GM21529 (cell line): ENCODE results near the gene STX10.
"Not testable (repeated sequence)": the region's sequence is repeated elsewhere in the genome, so short reads cannot be mapped to it uniquely, and the experiment has no call there.

ENCODE experiments used
- ATAC-seq: cut with Tn5 transposase; IDR thresholded peaks from one replicate; pipeline ENCODE4 v1.9.1; 2021; ENCODE audit not compliant: unreplicated experiment

Gene STX10

DNA sequence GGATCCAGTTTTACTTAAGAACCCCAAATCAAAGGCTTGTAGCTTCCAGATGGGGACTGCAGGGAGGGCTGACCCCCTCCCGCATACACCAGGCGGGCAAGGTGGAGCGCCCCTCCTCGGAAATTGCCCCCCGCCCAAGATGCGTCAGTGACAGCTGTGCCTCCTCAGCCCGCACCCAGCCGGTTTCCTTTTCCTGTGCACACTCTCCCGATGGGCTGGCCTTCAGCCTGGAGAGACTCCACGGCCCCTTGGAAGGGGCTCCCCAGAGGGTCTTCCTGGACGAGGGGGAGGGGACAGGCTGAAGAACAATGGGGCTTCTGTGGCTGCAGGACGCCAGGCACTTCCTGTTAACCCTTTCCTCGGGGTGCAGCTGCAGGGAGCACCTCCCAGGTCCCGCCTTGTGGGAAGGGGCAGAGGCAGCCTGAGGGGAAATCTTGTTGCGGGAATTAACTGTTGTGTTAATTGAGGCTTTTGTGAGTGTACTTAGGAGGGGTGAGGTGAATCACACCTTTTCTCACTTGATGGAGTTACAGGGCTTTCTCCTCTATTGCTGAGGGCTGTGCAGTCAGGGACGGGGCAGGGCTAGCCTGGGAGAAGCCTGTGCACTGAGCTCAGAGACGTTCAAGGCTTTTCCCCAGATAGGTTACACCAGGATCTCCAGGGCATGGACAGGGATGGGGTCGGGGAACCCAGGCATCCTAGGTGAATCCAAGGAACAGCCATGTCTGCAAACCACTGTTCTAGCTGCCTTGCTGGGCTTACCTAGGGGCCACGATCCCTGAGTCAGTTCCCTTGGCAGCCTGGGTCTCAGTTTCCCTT, 14.4 kb upstream of the STX10 start:
- no peak for ATAC-seq

DNA sequence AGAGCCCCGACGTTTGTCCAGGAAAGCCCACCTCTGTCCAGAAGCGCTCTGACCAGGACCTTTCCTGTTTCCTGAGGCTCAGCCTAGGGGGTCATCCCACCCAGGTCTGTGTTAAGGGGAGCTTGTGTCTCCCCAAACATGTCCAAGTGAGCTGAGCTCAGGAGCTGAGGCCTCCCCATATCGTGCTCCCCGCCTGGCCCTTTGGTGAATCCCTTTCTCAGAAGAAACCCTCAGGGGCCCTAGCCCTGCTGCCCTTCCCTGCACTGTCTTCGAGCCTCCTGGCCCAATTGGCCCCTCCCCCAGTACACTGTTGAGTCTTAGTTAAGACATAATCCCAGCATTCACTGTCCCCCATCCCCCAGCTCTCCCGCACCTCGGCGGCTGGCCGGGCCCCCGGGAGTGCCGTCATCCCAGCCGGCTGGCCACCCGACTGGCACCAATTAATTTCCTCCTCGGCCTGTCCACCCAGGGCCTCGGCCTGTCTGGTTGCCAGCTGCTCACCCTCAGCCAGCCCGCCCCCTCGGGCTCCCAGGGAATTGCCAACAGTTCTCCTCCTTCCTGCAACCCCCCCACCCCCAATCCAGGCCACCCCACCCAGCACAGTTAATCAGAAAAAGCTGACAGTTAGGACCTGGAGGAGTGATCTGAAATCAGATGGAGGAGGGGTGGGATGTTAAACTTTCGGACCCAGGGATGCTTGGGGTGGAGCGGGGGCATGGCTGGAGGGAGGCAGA, 13.6 kb upstream of the STX10 start:
- no peak for ATAC-seq

DNA sequence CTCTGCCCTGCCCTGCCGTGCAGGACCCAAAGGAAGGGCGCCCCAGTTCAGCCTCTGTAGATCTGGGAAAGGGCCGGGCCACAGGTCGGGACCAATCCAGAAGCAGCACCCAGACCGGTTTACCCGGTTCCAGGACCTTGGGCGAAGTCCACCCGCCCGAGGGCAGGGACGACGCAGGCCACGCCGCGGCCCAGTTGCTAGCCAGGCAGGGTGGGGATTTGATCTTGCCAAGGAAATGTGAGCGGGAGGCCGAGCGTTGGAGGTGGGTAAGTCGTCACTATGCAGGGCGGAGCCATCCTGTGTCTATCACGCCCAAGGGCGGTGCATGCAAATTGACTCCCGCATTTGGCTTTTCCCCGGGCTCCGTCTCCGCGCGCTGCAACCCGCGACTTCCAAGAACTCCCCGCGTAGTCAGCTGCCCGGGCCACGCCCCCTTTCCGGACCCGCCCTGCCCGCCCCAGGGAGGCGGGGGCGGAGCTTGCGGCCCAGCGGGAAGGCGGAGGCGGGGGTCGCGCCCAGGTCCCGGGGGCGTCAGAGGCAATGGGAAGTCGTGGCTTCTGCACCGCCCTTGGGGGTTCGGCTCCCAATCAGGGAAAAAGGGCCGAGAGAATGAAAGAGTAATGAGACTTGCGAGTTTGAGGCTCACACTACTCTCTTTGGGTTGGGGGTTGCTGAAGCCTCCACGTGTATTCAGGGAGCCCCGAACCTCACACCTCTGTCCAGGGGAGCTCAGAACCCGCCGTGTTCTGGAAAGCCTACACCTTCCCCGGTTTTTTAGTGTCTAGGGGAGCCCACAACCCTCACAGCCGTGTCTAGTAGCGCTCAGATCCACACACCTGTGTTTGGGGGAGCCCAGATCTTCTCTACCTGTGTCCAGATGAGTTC, 12.8 kb upstream of the STX10 start:
- ATAC-seq: peak; percentile 54

DNA sequence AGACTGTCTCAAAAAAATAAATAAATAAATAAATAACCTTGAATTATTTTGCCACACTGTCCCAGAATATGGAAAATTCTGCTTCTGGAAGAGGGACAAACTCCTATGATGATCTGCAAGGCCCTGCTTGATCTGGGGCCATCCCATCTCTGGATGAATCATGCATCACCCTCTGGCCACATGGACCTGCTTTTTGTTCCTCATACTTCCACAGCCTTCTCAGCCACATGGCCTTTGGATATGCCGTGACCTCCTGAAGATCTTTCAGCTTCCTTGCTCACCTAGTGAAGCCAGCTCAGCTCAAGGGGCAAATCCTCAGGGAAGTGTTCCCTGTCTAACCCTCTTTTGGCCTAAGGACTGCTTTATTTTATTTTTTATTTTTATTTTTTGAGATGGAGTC, 10.4 kb upstream of the STX10 start:
- no peak for ATAC-seq

DNA sequence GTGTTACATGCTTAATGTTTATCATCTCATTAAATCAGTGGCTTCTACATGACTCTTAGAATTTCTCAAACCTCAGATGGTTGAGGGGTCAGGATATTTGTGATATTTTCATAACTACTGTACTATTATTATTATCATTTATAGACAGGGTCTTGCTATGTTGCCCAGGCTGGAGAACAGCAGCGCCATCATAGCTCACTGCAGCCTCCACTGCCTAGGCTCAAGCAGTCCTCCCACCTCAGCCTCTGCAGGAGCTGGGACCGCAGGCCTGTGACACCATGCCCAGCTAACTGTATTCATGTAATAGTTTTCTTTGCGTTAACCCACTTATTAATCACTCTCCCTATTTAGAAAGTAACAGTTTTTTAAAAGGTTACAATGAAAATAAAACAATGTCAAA, 9.5 kb upstream of the STX10 start:
- no peak for ATAC-seq

DNA sequence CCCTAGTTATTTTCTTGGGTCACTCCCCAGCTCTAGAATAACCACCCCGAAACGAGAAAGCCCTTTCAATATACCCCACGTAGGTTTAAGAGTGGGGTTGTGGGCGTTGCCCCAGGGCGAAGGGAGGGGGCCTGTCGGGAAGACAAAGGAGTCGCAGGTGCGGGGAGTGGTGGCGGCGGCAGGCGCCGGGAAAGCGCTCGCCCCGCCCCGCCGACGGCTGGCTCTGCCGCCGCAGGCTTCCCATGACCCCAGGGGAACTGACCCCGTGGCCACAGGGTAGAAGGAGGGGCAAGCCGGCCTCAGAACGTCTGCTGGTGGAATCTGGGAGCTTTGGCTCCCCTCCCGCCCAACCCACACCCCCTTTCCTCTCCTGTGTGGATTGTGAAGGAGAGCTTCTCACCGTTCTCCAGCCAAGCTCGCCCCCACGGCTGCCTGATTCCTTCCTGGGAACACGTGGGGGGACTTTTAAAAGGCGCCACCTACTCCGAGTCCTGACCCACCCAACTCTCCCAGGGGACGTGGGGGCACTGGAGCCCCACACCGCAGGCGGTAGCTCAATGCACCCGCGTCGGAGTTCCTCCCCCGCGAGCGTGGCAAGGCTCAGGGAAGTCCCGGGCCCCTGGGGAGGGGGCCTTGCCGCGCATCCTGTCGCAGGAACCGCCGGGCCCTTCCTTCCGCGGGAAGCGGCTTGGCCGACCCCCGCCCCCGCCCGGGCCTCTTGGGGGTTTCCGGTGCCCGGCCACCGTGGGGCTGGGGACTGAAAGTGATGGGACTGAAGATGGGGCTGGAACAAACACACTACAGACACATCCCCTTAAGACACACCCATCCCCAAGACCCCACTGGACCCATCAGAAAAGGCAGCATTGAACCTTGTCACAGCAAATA, 5.5 kb upstream of the STX10 start:
- no peak for ATAC-seq

DNA sequence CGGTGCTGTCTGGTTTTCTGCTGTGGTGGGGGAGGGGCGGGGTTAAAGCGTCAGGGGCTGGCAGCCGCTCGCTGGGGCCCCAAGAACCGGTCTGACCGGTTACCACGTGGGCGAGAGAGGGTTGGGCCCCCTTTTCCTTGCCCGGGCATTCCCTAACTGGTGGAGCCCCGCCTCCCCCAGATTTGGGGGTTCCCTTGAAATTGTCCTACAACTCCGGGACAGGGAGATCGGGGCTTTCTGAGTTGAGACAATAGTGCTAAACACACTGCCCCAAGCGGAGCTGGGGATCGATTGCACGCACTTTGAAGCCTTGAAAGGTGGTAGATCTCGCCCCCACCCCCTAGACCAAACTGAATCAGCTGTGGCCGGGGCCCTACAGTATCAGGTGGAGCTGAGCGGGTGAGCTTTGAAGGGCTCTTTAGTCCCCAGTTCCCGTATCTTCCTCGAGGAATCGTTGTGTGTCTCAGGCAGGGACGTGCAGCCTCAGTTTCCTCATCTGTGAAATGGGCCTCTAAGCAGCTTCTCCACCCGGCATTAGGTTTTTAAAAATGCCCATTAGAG, 4.8 kb upstream of the STX10 start:
- no peak for ATAC-seq

DNA sequence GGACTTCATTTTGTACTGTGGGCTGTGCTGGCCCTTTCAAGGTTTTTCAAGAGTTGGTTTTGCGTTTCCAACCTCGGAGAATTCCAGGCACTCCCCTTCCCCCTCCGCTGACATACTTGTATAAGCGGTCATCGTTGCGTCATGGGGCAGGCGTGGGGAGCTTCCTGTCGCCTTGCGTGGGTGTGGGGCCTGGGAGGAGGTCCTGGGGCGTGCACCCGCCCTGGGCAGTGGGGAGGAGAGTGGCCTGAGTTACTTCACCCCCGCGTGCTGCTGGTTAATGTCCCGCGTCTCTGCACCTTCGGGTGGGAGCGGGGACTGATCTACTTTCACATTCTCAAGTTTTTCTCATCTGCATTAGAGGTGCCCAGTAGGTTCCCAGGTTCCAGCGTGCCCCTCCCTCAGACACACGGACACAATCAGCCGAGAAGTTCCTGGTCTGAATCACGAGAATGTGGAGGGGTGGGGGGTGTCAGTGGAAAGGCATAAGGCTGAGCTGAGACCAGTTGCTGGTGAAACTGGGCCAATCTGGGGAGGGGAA, 4.1 kb upstream of the STX10 start:
- ATAC-seq: no peak

DNA sequence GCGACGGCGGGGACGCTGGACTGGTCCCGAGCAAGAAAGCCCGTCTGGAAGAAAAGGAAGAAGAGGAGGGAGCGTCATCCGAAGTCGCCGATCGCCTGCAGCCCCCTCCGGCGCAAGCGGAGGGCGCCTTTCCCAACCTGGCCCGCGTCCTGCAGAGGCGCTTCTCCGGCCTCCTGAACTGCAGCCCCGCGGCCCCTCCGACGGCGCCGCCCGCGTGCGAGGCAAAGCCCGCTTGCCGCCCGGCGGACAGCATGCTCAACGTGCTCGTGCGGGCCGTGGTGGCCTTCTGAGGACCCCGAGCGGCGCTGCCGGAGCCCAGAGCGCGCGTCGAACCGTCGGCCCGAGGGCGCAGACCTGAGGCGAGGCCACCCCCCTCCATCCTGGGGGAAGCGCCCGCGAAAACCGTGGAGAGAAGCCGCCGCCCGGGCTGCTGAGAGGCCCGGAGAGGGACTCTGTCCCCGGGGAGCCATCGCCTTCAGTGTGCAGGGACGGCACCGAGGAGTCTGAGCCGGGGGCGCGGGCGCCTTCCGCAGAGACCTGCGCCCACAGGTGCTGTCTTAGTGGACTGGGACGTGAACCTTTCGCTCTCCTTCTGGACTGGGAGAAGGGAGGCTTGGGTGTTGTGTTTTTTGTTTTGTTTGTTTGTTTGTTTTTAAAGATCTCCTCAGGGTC, 3.5 kb upstream of the STX10 start:
- no peak for ATAC-seq

DNA sequence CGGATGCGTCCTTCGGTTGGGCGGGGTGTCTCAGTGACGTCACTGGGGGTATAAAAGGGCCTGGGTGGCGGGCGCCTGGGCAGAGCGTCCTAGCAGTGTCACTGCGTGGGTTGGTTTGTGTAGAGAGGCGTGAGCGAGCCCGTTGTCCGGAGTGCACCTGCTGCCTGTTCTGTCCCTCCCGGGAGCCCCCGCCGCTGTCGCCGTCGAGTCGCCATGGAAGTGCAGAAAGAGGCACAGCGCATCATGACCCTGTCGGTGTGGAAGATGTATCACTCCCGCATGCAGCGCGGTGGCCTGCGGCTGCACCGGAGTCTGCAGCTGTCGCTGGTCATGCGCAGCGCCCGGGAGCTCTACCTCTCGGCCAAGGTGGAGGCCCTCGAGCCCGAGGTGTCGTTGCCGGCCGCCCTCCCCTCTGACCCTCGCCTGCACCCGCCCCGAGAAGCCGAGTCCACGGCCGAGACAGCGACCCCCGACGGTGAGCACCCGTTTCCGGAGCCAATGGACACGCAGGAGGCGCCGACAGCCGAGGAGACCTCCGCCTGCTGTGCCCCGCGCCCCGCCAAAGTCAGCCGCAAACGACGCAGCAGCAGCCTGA, 2.9 kb upstream of the STX10 start:
- ATAC-seq: peak; percentile 23

DNA sequence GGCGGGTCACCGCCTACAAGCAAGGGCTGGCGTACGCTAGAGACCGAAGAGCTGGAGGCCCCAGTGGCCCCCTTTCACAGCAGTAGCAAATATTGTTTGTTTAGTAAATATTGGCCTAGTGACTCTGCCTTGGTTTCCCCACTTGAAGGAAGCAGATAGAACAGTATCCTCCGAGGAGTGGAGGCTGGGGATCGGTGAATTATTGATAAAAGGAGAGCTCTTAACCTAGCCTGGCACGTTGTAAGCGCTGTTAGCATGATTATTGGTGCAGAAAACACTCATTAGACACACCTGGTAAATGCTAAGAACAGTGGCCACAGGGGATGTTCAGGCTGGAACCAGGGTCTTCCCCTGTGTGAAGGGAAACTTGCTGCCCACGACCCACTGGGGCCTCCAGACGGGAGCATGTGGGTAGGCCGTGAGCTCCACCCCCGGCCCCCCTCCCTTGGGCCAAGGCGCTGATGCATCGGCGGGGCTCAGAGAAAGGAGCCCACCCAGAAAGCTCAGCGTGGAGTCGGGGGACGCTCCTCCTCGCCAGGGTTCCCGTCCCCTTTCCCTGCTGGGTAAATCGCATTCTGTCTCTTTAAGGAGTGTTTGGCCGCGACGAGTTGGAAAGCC, 2.3 kb upstream of the STX10 start:
- no peak for ATAC-seq

DNA sequence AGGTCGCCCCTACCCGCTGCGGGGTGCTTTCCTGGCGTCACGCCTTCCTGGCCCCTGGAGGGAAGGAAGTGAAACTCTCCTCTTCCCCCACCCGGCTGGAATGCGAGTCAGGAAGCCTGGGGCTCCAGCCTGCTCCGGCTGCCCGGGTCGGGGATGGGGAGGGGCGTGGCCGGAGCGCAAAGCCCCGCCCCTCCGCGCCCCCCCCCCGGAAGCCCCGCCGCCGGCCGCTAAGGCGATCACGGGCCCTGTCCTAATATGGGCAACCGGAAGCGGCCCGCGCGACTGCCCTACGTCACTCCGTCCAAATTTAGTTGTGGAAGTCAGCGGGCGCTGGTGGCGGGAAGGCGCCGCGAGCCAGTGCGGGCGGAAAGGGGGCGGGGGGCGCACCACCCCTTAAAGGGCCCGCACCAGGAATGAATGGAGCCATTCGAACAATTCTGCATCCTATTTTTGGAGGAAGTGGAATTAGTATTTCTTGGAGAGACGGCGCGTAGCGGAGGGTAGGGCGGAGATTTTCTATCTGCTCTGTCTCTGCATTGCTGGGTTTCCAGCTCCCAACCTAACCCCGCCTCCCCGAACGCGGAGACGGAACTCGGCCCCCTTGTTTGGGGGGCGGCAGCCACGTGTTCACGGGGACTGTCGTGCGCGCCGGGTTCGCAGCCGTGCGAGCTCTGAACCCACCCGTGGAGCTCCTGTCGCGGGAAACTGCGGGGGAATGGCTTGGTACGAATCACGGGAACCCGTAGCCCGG, 1.6 kb upstream of the STX10 start:
- ATAC-seq: peak; percentile 32

DNA sequence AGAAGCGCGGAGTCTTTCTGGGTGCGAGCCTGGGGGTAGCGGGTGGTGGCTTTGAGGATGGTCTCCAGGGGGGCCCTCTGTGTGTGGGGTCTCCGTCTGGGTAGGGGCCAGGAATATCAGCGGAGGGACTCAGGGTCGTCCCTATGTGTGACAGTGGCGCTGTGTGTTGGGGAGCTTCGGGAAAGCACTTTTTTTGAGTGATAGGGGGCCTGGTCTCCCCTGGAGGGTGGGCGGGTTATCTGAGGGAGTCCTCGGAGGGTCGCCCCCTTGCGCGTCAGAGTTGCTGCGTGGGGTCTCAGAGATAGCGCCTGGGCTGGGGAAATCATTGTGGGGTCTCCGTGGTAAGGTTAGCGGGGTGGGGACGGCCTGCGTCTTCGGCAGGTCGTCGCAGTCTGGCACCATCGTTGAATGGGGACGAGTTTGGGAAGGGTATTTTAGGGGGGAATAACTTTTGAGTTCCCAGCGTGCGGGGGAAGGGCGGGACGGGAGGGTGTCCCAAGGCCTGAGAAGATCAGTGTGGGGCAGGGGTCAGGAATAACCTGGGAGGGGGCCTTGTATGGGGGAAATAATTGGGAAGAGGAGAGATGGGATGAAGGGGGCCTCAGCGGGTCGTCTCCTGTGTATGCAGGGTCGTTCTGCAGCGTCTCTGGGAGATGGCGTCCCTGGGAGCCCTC, 893 bp upstream of the STX10 start:
- ATAC-seq: no peak

DNA sequence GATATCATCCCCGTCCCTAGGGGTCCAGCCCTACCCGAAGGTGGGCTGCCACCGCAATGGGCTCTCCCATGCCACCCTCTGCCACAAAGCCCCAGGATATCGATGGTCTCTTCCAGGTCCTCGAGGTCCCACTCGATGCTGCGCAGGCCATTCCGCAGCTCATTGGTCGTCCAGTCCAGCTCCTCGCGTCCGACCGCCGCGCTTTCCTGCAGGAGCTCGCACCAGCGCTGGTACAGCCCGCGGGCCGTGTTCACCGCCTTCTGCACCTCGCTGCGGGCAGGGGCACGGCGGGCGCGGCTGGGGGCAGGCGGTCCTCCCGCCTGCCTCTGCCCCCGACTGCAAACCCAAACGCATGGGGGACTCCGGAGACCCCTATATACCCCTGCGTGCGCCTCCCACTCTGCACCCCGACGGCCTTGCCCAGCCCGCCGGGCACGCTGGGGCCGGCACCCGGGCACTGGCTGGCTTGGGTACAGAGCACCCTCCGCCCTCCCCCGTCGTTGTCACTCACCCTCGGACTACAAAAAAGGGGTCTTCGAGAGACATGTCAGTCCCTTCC, 468 bp downstream of the STX10 start:
- peak; percentile 2 for ATAC-seq

DNA sequence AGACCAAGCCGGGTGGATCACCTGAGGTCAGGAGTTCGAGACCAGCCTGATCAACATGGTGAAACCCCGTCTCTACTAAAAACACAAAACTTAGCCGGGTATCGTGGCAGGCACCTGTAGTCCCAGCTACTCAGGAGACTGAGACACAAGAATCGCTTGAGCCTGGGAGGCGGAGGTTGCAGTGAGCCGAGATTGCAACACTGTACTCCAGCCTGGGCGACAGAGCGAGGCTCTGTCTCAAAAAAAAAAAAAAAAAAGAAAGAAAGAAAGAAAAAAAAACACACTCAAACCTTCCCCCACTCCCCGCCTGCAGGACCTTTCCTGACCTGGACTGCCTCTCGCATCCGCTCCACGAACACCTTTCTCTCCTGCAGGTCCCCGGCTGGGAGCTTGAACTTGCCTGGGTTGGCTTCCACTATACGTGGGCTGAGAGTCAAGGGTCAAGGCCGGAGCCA, 975 bp downstream of the STX10 start:
- not testable (repeated sequence) for ATAC-seq

DNA sequence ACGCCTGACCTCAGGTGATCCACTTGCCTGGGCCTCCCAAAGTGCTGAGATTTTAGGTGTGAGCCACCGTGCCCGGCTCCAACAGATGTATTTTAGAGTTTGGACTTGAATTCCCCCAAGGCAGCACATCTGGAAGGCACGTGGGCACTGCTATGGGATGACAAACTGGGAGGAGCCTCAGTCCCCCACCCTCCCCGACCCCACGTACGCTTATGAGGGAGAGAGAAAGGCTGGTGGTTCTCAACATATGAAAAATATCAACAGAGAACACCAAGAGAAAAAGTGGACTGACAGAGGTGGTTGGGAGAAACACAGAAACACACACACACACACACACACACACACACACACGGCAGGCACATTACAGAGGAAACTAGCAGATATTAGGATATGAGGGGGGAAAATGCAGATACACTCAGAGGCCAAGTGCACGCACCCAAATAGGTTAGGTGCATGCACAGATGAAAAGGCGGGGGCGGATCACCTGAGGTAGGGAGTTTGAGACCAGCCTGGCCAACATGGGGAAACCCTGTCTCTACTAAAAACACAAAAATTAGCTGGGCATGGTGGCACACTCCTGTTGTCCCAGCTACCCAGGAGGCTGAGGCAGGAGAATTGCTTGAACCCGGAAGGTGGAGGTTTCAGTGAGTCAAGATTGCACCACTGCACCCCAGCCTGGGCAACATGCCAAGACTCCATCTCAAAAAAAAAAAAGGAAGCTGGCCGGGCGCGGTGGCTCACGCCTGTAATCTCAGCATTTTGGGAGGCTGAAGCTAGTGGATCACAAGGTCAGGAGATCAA, 3.2 kb downstream of the STX10 start:
- no peak for ATAC-seq
